GM12873 (cell line): ENCODE data around the gene FAM124A.

Experiments
- CTCF ChIP-seq: IDR thresholded peaks from 2 replicates; pipeline ENCODE4 v1.5.1; 2012; ENCODE audit warnings: low read depth, mild to moderate bottlenecking, moderate library complexity, low read length, control low read depth; ENCODE audit not compliant: insufficient read depth; ENCODE audit errors: missing control alignments

Gene FAM124A

GRCh38 chr13:51220706-51221105 is 1.5 kb upstream of the FAM124A start:
- no peak for TF ChIP-seq CTCF

- no peak for TF ChIP-seq CTCF
Measured at GRCh38 chr13:51221108-51221507, 1.1 kb upstream of the FAM124A start.

- no peak for TF ChIP-seq CTCF
Measured at GRCh38 chr13:51221674-51222036, 543 bp upstream of the FAM124A start.

- TF ChIP-seq CTCF = no peak
Measured at GRCh38 chr13:51222686-51223559, 725 bp downstream of the FAM124A start.

GRCh38 chr13:51223560-51224270 is 1.5 kb downstream of the FAM124A start:
- no peak for TF ChIP-seq CTCF

GRCh38 chr13:51225029-51225428 is 2.8 kb downstream of the FAM124A start:
- no peak for TF ChIP-seq CTCF

- TF ChIP-seq CTCF = no peak
Measured at GRCh38 chr13:51227404-51227803, 5.2 kb downstream of the FAM124A start.
